HEK293 (cell line): ENCODE data around the gene CR2.
A peak's percentile ranks its signal among the peaks of the same experiment; 100 is the strongest.

Experiments
- CTCF ChIA-PET: fragments of 350-600 bp; formaldehyde crosslinking; extraction: SDS; loops from one replicate; lab custom pipeline; 2021; ENCODE audit warnings: antibody characterized with exemption; lab: Yijun Ruan, JAX
- POLR2A ChIA-PET: fragments of 300-600 bp; formaldehyde crosslinking; extraction: SDS; loops from one replicate; lab custom pipeline; 2020; ENCODE audit warnings: antibody characterized with exemption, inconsistent platforms; lab: Yijun Ruan, JAX
- H3K27ac ChIP-seq: fragments of 200-500 bp; sonication (Bioruptor generic); 2 replicates; pipeline ENCODE4 v1.5.1; 2014; ENCODE audit warnings: low read depth, low read length, control low read depth, inconsistent platforms; ENCODE audit errors: extremely low read depth
- H3K36me3 ChIP-seq, 2 experiments: fragments of 200-500 bp in 1 of 2; sonication (Bioruptor generic) in 1 of 2; 1 replicate in 1 of 2; 2 replicates in 1 of 2; pipeline ENCODE4 v1.5.1; 2014 to 2017; ENCODE audit warnings: inconsistent platforms in 2 of 2, low read length in 2 of 2; ENCODE audit not compliant: control insufficient read depth in 2 of 2, insufficient read depth in 1 of 2
- H3K4me1 ChIP-seq: fragments of 200-500 bp; sonication (Bioruptor generic); 2 replicates; pipeline ENCODE4 v1.5.1; 2014; ENCODE audit warnings: mild to moderate bottlenecking, low read length, inconsistent platforms; ENCODE audit not compliant: control insufficient read depth, insufficient read depth
- H3K4me3 ChIP-seq: 2 replicates; pipeline ENCODE4 v1.5.1; 2011; ENCODE audit warnings: low read depth, mild to moderate bottlenecking, control low read depth, low read length, moderate library complexity
- H3K9me3 ChIP-seq: fragments of 200-500 bp; sonication (Bioruptor generic); 2 replicates; pipeline ENCODE4 v1.5.1; 2014; ENCODE audit warnings: low read depth, low read length, inconsistent platforms; ENCODE audit not compliant: control insufficient read depth, insufficient read depth
- CTCF ChIP-seq: fragments of 450-650 bp; formaldehyde crosslinking; IDR thresholded peaks from 2 replicates; pipeline ENCODE4 v1.5.1; 2016; ENCODE audit warnings: missing biosample characterization, missing genetic modification characterization
- GLI4 ChIP-seq: fragments of 450-650 bp; formaldehyde crosslinking; IDR thresholded peaks from 2 replicates; pipeline ENCODE4 v1.5.1; 2016; ENCODE audit warnings: missing biosample characterization, missing genetic modification characterization
- HIC1 ChIP-seq: fragments of 450-650 bp; formaldehyde crosslinking; IDR thresholded peaks from 2 replicates; pipeline ENCODE4 v1.5.1; 2016; ENCODE audit warnings: missing biosample characterization, missing genetic modification characterization
- MEIS1 ChIP-seq: sonication (generic); formaldehyde crosslinking; IDR thresholded peaks from 2 replicates; pipeline ENCODE4 v1.8.1; 2022; ENCODE audit warnings: missing genetic modification reagents, mild to moderate bottlenecking, borderline replicate concordance
- PRDM1 ChIP-seq: fragments of 450-650 bp; formaldehyde crosslinking; IDR thresholded peaks from 2 replicates; pipeline ENCODE4; 2016; ENCODE audit warnings: missing biosample characterization, missing genetic modification characterization
- SCRT1 ChIP-seq: fragments of 450-650 bp; formaldehyde crosslinking; IDR thresholded peaks from 2 replicates; pipeline ENCODE4 v1.5.1; 2016; ENCODE audit warnings: missing biosample characterization, missing genetic modification characterization, borderline replicate concordance
- SP2 ChIP-seq: fragments of 450-650 bp; formaldehyde crosslinking; IDR thresholded peaks from 2 replicates; pipeline ENCODE4 v1.5.1; 2016; ENCODE audit warnings: missing biosample characterization, missing genetic modification characterization
- YY1 ChIP-seq: fragments of 450-650 bp; formaldehyde crosslinking; IDR thresholded peaks from 2 replicates; pipeline ENCODE4 v1.5.1; 2018; ENCODE audit warnings: missing biosample characterization, missing genetic modification characterization
- ZNF10 ChIP-seq: fragments of 450-650 bp; formaldehyde crosslinking; IDR thresholded peaks from 2 replicates; pipeline ENCODE4 v1.5.1; 2017; ENCODE audit warnings: missing biosample characterization, missing genetic modification characterization
- ZNF223 ChIP-seq: fragments of 450-650 bp; formaldehyde crosslinking; IDR thresholded peaks from 2 replicates; pipeline ENCODE4 v1.5.1; 2016; ENCODE audit warnings: missing biosample characterization, missing genetic modification characterization
- ZNF362 ChIP-seq: fragments of 450-650 bp; formaldehyde crosslinking; IDR thresholded peaks from 2 replicates; pipeline ENCODE4 v1.5.1; 2016; ENCODE audit warnings: missing biosample characterization, missing genetic modification characterization
- ZNF473 ChIP-seq: fragments of 450-650 bp; formaldehyde crosslinking; IDR thresholded peaks from 2 replicates; pipeline ENCODE4 v1.5.1; 2017; ENCODE audit warnings: missing biosample characterization, missing genetic modification characterization
- ZNF521 ChIP-seq: fragments of 450-650 bp; formaldehyde crosslinking; IDR thresholded peaks from 2 replicates; pipeline ENCODE4 v1.5.1; 2017; ENCODE audit warnings: missing biosample characterization, mild to moderate bottlenecking, missing genetic modification characterization
- ZNF560 ChIP-seq: fragments of 450-650 bp; formaldehyde crosslinking; IDR thresholded peaks from 2 replicates; pipeline ENCODE4 v1.5.1; 2017; ENCODE audit warnings: missing biosample characterization, missing genetic modification characterization, borderline replicate concordance
- ZNF610 ChIP-seq: fragments of 450-650 bp; formaldehyde crosslinking; IDR thresholded peaks from 2 replicates; pipeline ENCODE4 v1.5.1; 2016; ENCODE audit warnings: missing biosample characterization, missing genetic modification characterization, borderline replicate concordance
- ZNF626 ChIP-seq: fragments of 450-650 bp; sonication (Bioruptor Pico); formaldehyde crosslinking; IDR thresholded peaks from 2 replicates; pipeline ENCODE4 v1.5.1; 2018; ENCODE audit warnings: missing biosample characterization, missing genetic modification characterization, inconsistent platforms
- ZNF654 ChIP-seq: fragments of 450-650 bp; formaldehyde crosslinking; IDR thresholded peaks from 2 replicates; pipeline ENCODE4 v1.5.1; 2016; ENCODE audit warnings: low read depth, missing biosample characterization, missing genetic modification characterization
- ZNF785 ChIP-seq: fragments of 450-650 bp; formaldehyde crosslinking; IDR thresholded peaks from 2 replicates; pipeline ENCODE4 v1.5.1; 2016; ENCODE audit warnings: missing biosample characterization, missing genetic modification characterization

Gene CR2

GRCh38 chr1:207404849-207405525 is 49.1 kb upstream of the CR2 start:
- Histone ChIP-seq H3K36me3 (no peaks in the 10 kb centered on the region), H3K4me3 (no peak overlapping the region), H3K27ac (no peak overlapping the region)
- CTCF ChIA-PET: interaction anchor here (0.5 to 4.4 kb wide), 38 partner anchors 8 to 608 kb away, joined by 3 to 42 read pairs (median 4); partner anchors contain the start of gene PFKFB2
- no peak for TF ChIP-seq ZNF626 (tag by site-specific recombination)
- peak; percentile 63 for TF ChIP-seq CTCF (tag by site-specific recombination)
- peak; percentile 93 for TF ChIP-seq ZNF654 (tag by site-specific recombination)
- peak; percentile 28; the same call in 1 of the 2 replicates for TF ChIP-seq ZNF362 (tag by site-specific recombination)
- no peak for TF ChIP-seq ZNF473 (tag by site-specific recombination)
- TF ChIP-seq, all 188 proteins: peak for 3
- H3K4me1 ChIP-seq: no peaks in the 10 kb centered on the region
- POLR2A ChIA-PET: interaction anchor here (0.6 kb wide), 1 partner anchor 140 kb away, joined by 4 read pairs; no protein-coding TSS in a partner anchor
- H3K9me3 ChIP-seq: no peaks in the 10 kb centered on the region

- CTCF ChIA-PET: interaction anchor here (0.6 to 4.4 kb wide), 21 partner anchors 12 to 356 kb away, joined by 3 to 42 read pairs (median 6); no protein-coding TSS in a partner anchor
- H3K27ac ChIP-seq: no peak overlapping the region
- POLR2A ChIA-PET: no interaction called here
- TF ChIP-seq SCRT1 (tag by site-specific recombination) (no peak), ZNF521 (tag by site-specific recombination) (no peak), YY1 (tag by site-specific recombination) (no peak), HIC1 (tag by site-specific recombination) (no peak), ZNF223 (tag by site-specific recombination) (no peak), MEIS1 (CRISPR knock-in tag) (no peak), SP2 (tag by site-specific recombination) (no peak), ZNF560 (no peak), ZNF785 (tag by site-specific recombination) (no peak), ZNF10 (tag by site-specific recombination) (no peak), ZNF610 (no peak), GLI4 (tag by site-specific recombination) (no peak), PRDM1 (no peak)
- no peaks in the 10 kb centered on the region for H3K4me1 ChIP-seq
- H3K36me3 ChIP-seq: no peaks in the 10 kb centered on the region
- H3K4me3 ChIP-seq: no peak overlapping the region
- no peaks in the 10 kb centered on the region for H3K9me3 ChIP-seq
Measured at GRCh38 chr1:207405814-207406213, 48.3 kb upstream of the CR2 start.
